KG1 (cell line): ENCODE data around the gene PDE7B.

Experiments used
- DNase-seq: peaks from one replicate; lab custom pipeline; 2025; lab: John Stamatoyannopoulos, UW

Gene PDE7B

DNA sequence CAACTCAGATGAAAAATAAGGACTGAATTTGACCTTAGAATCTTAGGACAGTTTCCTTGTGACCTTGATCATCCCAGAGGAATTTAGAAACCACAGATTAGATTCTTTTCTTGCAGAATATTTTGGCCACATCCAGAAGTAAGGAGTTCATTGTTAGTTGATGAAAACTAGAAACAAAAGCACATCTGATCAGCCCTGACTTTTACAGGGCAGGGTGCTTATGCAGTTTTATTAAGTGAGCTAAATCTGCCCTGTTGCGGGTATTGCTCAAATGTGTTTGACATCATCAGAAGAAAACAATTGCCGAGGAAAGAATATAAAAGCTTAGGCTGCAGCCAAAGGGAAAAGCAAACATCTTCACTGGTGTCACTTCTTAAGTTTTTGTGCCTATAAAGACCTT lies 297.8 kb downstream of the PDE7B start:
- no peak for DNase-seq

DNA sequence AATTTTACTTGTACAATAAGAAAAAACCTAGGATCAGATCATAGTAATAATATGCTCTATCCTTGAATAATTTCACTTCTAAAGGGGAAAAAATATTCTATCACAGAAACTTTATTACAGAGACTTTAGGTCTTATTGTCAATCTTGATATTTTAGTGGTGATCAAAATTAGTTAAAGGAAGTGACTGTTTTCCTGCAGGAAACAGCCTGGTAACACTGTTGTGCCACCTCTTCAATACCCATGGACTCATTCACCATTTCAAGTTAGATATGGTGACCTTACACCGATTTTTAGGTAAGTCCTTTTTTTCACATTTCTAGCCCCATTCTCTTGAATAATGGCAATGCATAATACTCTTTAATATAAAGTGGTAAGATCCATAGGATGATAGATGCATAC lies 299.5 kb downstream of the PDE7B start:
- no peak for DNase-seq

DNA sequence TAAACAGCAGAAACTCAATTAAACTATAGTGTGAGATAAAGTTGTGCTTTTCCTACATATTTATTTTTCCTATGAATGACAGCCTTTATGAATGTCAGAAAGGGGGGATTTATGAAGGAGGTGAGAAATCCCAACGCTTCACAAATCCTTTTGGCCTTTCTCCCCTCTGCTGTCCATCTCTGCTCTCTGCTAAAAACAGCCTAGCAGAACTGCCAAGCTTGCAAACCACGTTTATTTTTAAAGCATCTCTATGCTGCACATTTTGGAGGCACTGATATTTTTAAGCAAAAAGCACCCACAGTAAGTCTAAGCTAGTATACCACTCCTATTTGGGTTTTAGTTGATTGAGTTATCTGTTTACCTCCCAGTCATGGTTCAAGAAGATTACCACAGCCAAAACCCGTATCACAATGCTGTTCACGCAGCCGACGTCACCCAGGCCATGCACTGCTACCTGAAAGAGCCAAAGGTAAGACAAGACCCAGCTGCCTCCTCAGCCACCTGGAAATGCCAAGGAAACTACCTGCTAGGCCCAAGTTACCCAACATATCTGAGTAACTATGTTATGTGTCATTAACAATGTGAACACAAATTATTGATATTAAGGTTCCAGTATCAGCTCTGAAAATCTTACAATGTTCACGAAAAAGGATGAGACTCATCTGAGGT lies 302.3 kb downstream of the PDE7B start:
- DNase-seq: no peak

DNA sequence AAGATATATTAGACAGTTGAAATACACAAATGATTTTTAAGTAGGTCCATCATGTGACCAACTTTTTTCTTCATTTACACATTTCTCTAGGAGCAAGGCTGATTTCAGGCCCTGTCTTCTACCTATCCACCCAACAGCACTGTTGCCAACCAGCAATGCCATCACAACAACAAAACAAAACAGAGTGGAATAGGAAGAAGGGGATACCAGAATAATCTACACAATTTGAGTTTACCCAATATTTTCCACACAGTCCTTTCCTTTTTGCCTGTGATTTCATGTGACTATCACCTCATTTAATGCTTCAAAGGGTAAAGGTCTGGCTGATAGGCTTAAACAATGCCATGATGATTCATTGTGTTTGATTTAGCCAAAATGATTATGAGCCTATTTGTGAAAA lies 303.7 kb downstream of the PDE7B start:
- no peak for DNase-seq

DNA sequence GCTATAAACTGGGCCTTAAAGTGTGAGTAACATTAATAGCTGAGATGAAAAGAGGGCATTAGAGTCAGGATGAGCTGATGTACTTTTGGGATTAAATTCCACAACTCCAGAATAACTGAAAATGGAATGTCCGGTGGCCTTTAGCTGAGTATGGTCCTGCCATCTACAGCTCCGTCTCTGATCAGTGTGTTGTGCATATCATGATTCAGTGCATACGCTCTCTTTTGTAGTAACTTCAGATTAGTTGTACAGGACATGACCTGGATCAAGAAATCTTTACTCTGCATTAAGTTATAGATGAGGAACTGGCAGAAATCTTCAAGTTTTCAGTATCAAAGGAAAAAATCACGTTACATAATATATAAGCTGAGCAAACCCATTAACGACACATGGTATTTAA lies 306.2 kb downstream of the PDE7B start:
- no peak for DNase-seq

DNA sequence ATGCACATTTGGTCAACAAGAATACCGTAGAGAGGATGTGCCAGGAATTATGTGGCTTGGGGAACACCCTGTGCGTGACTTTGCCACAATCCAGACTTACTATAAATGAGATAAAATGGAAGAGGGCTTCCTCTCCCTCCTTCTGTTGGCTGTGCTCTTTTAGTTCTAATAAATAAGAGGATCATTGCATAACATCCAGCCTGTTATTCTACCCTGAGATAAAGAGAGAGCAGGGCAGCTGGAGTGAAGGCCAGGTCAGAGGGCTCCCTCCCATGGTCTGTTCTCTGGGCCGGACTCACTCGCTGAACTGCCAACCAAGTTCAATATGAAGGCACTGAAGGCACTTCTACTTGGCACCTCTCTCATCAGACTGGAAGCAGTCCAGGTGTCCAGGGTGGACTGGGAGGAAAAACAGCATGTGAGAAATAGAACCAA lies 306.9 kb downstream of the PDE7B start:
- no peak for DNase-seq

DNA sequence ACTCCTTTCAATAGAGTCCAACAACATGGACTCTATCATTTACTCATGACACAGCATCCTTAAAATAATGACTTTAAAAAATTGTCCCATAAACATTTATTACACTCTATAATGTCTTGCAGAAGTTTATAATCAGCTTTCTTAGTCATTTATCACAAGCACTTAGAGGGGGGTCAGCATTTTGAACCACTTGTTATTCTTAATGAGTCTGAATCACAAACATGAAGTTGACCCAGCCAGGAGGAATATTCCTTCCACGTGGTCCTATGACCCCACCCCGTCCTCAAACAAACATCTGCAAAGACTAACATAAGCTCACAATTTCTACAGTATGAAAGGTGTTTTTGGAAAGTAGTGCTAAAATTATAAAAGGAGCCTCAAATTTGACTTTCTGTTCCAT lies 307.5 kb downstream of the PDE7B start:
- DNase-seq: no peak

DNA sequence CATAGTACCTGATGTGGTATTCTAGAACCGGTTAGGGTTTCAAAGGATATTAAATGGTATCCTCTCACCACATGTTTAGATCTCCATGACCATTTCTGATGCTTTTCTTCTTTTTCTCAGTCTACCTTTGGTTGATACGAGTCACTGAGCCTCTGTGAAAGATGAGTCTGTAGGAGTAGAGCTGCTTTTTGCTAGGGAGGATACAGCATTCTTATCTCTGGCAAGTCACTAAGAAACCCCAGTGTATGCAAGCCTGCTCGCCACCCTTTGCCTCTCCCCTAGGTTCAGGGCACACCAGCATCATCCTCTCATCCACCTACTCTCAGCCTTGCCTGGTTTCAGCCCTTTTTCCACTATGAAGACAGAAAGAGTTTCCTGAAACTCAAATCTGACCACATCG lies 308.7 kb downstream of the PDE7B start:
- no peak for DNase-seq

DNA sequence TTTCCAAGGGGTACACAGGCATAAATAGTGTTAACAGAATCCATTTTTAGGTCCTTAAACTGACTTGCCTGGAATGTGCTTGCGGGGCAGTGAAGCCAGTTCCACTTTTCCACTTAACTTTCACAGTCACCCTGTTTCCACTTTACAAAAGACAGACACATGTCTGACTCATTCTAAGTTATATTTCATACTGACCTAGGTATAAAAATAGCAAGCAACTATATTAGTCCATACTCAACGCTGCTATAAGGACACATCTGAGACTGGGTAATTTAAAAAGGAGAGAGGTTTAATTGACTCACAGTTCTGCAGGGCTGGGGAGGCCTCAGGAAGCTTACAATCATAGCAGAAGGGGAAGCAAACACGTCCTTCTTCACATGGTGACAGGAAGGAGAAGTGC lies 310.4 kb downstream of the PDE7B start:
- DNase-seq: no peak

DNA sequence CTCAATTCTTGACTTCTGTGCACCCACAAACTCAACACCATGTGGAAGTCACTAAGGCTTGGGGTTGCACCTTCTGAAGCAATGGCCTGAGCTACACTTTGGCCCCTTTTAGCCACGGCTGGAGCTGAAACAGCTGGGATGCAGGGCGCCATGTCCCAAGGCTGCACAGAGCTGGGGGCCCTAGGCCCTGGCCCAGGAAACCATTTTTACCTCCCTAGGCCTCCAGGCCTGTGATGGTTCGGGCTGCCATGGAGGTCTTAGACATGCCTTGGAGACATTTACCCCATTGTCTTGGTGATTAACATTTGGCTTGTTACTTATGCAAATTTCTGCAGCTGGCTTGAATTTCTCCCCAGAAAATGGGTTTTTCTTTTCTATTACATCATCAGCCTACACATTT lies 311.8 kb downstream of the PDE7B start:
- DNase-seq: no peak

DNA sequence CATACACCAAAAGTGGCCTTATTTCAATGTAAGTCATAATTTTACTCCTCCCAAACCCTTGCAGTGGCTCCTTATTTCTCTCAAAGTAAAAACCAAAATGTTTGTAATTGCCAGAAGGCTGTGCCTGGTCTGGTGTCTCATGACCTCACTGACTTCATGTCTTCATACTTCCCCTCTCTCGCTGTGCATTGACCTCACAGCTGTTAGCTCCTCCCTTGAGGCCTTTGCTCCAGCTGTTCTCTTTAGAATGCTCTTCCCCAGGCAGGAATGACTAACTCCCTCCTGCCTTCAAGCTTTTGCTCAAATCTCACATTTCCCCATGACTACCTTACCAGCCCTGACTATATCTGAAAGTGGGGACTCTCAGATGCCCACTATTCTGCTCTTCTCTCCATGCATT lies 315.3 kb downstream of the PDE7B start:
- DNase-seq: no peak

DNA sequence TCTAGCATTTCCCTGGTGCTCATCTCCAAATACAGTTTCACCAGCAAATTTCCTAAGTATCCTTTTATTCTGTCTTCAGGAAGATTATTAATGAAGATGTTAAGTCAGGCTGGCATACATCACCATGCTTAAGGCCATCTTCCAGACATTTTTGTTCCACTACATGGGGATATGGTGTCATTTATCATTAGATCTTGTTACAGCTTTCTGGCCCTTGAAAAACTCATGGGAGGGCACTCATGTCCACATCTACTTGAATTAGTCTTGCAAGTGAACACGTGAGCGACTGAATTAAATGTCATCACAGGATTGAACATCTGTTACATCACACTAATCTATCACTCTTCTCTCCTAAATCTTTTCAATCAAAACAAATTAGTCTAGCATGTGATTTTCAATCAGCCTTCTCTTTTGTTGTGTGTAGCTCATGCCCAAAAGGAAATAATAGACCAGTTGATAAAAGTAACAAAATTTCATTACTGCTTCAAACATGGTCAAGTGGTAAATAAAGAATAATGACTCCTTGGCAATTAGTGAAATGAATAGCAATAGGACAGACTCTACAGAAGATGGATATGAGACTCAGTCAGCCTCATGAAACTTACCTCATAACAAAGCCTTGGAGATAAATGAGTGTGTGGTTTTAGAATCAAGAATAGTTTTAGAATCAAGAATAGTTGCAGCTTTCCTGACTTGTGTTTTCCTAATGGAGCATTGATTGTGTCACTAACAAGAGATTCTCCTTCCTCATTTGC lies 318.1 kb downstream of the PDE7B start:
- DNase-seq: no peak

DNA sequence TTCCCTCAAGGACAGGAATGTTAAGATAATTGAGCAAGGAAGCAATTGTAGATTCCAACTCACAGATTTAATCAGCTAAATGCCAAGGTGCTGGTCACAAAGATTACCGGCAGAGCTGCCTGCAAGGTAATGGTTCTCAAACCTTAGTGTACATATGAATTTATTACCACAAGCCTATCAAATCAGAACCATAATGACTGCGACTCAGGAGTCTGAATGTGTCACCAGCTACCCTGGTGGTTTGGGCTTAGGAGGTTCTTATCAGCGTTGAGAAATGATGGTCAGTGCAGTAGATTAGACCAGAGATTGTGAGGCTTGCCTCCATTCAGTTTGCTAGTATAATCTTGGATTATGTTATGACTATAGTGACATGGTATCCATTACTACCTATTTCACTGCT lies 319.7 kb downstream of the PDE7B start:
- DNase-seq: no peak

DNA sequence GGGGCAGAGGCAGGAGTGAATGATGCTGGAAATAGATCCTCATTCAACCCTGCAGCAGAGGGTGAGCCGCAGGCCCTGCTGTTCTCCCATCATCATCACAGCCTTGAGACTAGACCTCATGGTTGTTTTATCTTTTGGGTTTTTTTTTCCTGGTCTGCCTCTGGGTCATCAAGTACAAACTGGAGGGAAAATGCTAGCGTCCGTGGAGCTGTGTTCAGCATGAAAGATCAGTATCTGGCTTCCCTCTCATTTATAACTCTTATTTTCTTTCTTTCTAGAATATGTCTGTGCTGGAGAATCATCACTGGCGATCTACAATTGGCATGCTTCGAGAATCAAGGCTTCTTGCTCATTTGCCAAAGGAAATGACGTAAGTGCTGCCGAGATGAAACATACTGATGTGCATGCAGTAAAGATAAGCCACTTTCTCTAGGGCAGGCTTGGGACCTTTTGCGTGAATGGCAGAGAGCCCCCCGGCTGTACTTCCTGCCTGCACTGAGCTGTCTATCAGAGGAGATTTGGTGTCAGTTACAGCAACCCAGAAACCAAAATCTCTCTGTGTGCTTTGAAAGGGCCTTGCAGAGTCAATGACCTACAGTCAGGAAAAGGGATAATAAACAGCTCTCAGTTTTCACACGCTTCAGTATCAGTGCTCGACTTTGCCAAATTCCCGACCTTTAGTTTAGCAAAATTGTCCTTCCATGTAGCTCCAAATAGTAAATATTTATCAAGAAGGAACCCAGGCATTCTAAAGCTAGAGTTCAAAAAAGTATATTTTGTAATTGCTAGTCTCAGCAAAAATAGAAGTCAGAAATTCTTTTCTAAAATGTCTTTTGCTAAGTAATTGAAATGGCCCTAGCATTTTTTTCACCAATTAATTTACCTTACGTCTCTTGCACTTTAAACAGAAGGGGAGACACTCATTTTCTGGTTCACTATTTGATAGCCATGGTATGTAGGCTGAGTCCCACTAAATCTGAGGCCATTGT lies 322.3 kb downstream of the PDE7B start:
- DNase-seq: no peak

DNA sequence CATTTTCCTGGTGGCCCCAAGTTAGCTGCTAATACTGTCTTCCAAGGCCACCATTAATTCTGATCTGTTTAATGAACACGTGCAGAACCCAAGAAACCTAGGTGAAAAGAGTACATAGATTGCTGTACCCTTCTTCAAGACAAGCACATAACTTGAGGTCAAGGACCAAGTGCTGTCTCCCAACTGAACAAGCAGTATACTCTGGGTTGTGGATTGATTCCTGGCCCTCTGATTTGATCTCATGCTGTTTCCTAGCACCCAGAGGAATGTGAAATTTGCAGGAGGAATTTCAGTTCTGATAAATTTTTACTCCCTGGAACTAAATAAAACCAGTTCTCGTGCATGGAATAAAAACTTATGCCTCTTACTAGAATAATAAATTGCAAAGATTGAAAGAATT lies 323.0 kb downstream of the PDE7B start:
- no peak for DNase-seq

DNA sequence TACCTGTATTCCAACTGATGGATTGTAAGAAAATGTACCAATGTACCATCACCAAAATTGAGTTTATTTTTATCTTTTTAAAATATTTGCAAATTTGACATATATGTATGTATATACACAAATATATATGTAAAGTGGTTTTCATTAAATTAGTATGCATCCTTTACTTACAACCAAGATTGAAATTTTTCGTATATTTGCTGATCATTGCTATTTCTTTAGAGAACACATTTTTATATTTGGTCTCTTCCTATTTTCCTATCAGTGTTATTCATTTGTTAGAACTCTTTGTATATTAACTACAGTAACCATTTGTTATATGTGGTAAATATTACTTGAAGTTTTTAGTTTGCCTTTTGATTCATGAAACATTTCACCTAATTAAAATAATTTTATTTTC lies 324.4 kb downstream of the PDE7B start:
- no peak for DNase-seq

DNA sequence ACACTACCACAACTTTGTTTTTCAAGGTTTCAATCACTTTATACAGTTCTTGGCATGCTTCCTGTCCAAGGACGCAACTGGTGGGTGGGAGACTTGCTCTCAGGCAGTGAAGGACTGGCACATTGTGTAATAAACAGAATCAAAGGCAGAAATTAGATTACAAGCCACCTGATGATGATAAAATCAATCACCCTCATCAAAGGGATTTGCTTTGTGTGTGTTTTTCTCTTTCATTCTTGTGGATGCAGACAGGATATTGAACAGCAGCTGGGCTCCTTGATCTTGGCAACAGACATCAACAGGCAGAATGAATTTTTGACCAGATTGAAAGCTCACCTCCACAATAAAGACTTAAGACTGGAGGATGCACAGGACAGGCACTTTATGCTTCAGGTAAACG lies 327.2 kb downstream of the PDE7B start:
- DNase-seq: no peak

DNA sequence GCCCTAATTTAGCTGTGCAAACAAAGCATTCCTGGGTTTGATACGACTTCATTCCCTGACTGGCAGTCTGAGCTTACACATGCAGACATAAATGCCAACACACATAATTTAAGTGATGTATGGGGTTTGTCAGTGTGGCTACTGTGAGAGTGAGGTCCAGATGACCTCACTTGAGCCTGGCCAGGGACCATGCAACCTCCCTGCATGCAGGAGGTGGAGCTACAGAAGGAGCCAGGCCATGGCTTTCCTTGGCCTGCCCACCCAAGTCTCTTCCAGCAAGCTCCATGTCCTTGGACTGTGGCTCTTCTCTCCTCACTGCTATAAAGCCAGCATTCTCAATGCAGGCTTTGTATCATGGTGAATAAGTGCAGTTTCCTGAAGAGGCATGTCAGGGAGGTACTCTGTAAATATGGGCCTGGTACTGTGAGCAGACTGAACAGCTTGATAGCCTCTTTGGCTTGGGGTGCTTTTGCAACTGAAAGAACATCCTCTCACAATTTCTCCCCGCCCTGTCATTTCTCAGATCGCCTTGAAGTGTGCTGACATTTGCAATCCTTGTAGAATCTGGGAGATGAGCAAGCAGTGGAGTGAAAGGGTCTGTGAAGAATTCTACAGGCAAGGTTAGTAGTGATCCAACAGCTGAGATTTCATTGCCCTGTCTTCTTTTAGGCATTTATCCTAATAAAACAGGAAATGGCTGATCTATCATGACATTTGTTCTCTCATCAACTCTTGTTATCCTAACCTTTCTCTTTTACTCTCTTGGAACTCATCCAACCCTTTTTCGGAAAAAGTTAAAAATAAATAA lies 329.4 kb downstream of the PDE7B start:
- no peak for DNase-seq

DNA sequence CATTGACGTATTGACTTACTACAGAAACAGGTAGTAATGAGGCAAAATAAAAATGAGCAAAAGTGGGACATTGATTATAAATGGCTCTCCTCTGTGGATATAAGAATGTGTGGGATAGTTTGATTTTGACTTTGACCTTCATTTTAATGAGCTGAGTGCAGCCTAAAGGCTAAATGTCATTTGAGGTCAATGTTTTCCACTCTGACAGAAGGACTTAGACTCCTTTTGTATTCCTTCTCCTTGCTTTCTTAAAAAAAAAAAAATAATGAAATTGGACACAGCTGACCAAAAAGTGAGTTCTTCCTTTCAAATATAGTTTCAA lies 330.0 kb downstream of the PDE7B start:
- no peak for DNase-seq

DNA sequence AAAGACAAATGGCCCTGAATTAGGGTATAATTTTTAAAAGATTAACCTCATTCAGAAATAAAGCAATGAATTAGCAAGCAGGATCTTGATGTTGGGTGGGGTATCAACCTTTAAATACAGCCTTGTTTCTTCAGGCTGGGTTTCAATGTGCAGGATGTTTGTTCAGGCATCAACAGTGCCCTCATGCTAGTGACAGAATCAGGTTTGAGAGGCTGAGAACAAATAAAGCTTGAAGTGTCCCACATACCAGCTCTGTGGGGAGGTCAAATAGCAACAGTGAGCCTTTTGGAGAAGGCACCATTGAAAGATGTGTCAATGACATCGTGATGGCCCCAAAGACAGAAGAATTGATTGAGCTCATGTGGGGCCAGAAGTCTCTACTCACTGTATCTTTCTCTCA lies 330.4 kb downstream of the PDE7B start:
- no peak for DNase-seq

DNA sequence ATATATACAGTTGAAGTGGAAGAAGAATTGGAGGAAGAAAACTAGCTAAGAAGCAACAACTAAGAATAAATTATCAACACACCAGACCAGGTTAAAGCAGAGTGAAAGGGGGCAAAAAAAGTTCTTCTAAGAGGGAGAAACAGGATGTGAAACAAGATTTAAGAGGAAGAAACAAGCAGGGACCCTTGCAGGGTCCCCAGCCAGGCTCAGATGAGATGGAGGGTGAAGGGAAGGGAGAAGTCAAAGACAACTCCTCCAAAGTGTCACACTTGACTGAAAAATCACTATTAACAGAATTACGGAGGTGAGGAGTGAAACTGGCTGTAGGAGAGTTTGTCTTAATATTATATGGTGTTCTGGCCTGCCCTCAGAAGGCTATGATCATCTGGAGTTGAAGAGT lies 333.2 kb downstream of the PDE7B start:
- no peak for DNase-seq

DNA sequence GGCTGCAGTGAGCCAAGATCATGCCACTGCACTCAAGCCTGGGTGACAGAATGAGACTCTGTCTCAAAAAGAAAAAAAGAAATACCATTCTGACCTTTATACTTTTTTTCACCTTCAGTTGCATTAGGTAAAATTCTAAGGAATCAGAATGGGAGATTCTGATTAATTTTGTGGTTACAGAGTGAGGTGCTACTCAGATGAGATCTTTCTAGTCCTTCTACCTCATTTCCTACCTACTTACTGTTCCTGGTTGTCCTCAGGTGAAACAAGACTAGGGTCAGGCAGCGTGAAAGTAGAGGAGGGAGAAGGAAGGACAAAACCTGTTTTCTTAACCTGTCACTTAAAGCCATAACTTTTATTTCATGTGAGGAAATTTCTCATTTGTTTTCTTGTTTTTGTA lies 334.9 kb downstream of the PDE7B start:
- no peak for DNase-seq
